GM12878 (cell line): ENCODE results near the gene PALLD. TPM values are rescaled to one million over a fixed set of nuclear protein-coding genes. Genes with fewer than 3 reads are reported as not detected.

Experiments used
- ATAC-seq: fragments of 200-7000 bp; cut with Tn5 transposase; 3 replicates; pipeline ENCODE4 v1.9.1; 2020; ENCODE audit warnings: mild to moderate bottlenecking, moderate library complexity
- BruUV-seq: library from RNA; stranded (reverse); fragments of 400-500 nt; replicated peaks from 2 replicates; lab custom pipeline; 2021; lab: Mats Ljungman, UMichigan
- CTCF ChIA-PET: fragments of 300-600 bp; sonication (Branson Sonifier 250); formaldehyde crosslinking; extraction: SDS; loops from one replicate; lab custom pipeline; 2021; ENCODE audit warnings: inconsistent platforms; lab: Yijun Ruan, JAX
- POLR2A ChIA-PET: fragments of 350-600 bp; formaldehyde crosslinking; extraction: SDS; loops from one replicate; lab custom pipeline; 2021; ENCODE audit warnings: inconsistent platforms; lab: Charles Lee
- RAD21 ChIA-PET: fragments of 300-600 bp; sonication (Branson Sonifier 250); formaldehyde crosslinking; loops from one replicate; lab custom pipeline; 2023; ENCODE audit warnings: antibody characterized with exemption; ENCODE audit not compliant: unreplicated experiment; lab: Charles Lee
- SMC1A ChIA-PET: fragments of 300-600 bp; sonication (Branson Sonifier 250); formaldehyde crosslinking; loops from one replicate; lab custom pipeline; 2023; ENCODE audit not compliant: unreplicated experiment, uncharacterized antibody; lab: Charles Lee
- DNase-seq: peaks from one replicate; pipeline ENCODE4 v3.0.0-alpha.2; 2011; ENCODE audit warnings: low read depth, low spot score
- FAIRE-seq: peaks from 3 replicates; lab custom pipeline; 2011; peaks lifted over from hg19 to GRCh38; lab: Jason Lieb, UNC
- H2AFZ ChIP-seq: 2 replicates; pipeline ENCODE4 v1.6.0; 2011; ENCODE audit warnings: low read depth, low read length, control low read depth; ENCODE audit not compliant: control insufficient read depth
- H3K27ac ChIP-seq: 2 replicates; pipeline ENCODE4 v1.5.1; 2011; ENCODE audit warnings: control low read depth; ENCODE audit not compliant: control insufficient read depth, insufficient read depth
- H3K27me3 ChIP-seq, 2 experiments: replicated peaks in 1 of 2; 2 replicates each; pipeline versions ENCODE4 v1.6.0 to v1.6.1; 2011; ENCODE audit warnings: low read length in 1 of 2; ENCODE audit not compliant: control insufficient read depth in 2 of 2, insufficient read depth in 2 of 2
- H3K36me3 ChIP-seq, 2 experiments: 2 replicates each; pipeline ENCODE4 v1.5.1; 2011; ENCODE audit warnings: low read length in 1 of 2; ENCODE audit not compliant: control insufficient read depth in 2 of 2, insufficient read depth in 2 of 2
- H3K4me1 ChIP-seq: 2 replicates; pipeline ENCODE4 v1.6.1; 2011; ENCODE audit warnings: mild to moderate bottlenecking, low read length, moderate library complexity, mixed read lengths; ENCODE audit not compliant: control insufficient read depth, insufficient read depth
- H3K4me2 ChIP-seq: 2 replicates; pipeline ENCODE4 v1.6.0; 2011; ENCODE audit warnings: control low read depth; ENCODE audit not compliant: control insufficient read depth, insufficient read depth
- H3K4me3 ChIP-seq: fragments of 200-600 bp; sonication (generic); 2 replicates; pipeline ENCODE4 v1.5.1; 2016
- H3K79me2 ChIP-seq: 2 replicates; pipeline ENCODE4 v1.6.0; 2011; ENCODE audit warnings: low read length; ENCODE audit not compliant: control insufficient read depth, insufficient read depth
- H3K9ac ChIP-seq: 2 replicates; pipeline ENCODE4 v1.8.0; 2011; ENCODE audit warnings: low read length, control low read depth, mixed read lengths; ENCODE audit not compliant: control insufficient read depth, insufficient read depth
- H3K9me3 ChIP-seq: replicated peaks from 3 replicates; pipeline ENCODE4 v1.5.1; 2011; ENCODE audit warnings: mild to moderate bottlenecking, low read length; ENCODE audit not compliant: control insufficient read depth, insufficient read depth
- H4K20me1 ChIP-seq: 2 replicates; pipeline ENCODE4 v1.6.0; 2011; ENCODE audit not compliant: control insufficient read depth, insufficient read depth
- CREM ChIP-seq: IDR thresholded peaks from 2 replicates; pipeline ENCODE4 v1.6.1; 2014; ENCODE audit warnings: antibody characterized with exemption, low read depth
- EP300 ChIP-seq, 2 experiments: fragments of 150-350 bp in 1 of 2; IDR thresholded peaks; 2 replicates each; pipeline ENCODE4 v1.6.1; 2011 to 2012; ENCODE audit warnings: low read depth in 2 of 2, low read length in 2 of 2, borderline replicate concordance in 1 of 2, improper control_type of control experiment in 1 of 2, inconsistent platforms in 1 of 2; ENCODE audit not compliant: control insufficient read depth in 1 of 2
- HDAC2 ChIP-seq: fragments of 200-600 bp; sonication (generic); IDR thresholded peaks from 2 replicates; pipeline ENCODE4 v1.6.1; 2017
- NFXL1 ChIP-seq: fragments of 450-650 bp; IDR thresholded peaks from 2 replicates; pipeline ENCODE4 v1.6.1; 2017; ENCODE audit warnings: antibody characterized with exemption, mild to moderate bottlenecking, borderline replicate concordance
- NFYA ChIP-seq: IDR thresholded peaks from 2 replicates; pipeline ENCODE4 v1.6.1; 2011; ENCODE audit warnings: low read depth, mild to moderate bottlenecking, low read length, improper control_type of control experiment, borderline replicate concordance
- PML ChIP-seq: IDR thresholded peaks from 2 replicates; pipeline ENCODE4 v1.6.1; 2012; ENCODE audit warnings: low read length, inconsistent platforms
- TBL1XR1 ChIP-seq: IDR thresholded peaks from 2 replicates; pipeline ENCODE4 v1.6.1; 2012; ENCODE audit warnings: low read depth, low read length, improper control_type of control experiment
- TCF12 ChIP-seq: IDR thresholded peaks from 2 replicates; pipeline ENCODE4 v1.6.1; 2011; ENCODE audit warnings: low read depth, mild to moderate bottlenecking, low read length
- WGBS: methylation state at CpG from one replicate; pipeline ENCODE4 v1.1.6; 2016; ENCODE audit warnings: low lambda C conversion rate; ENCODE audit not compliant: insufficient replicate concordance, insufficient coverage; ENCODE audit errors: missing lambda C conversion rate; 5-methylcytosine and 5-hydroxymethylcytosine counted together
- in situ Hi-C: fragments of 300-500 bp; cut with MboI; formaldehyde crosslinking; loops from 9 replicates; pipeline ENCODE4 v1.14.3; 2018; ENCODE audit warnings: mixed read lengths
- intact Hi-C: fragments of 100-400 bp; cut with micrococcal nuclease; formaldehyde crosslinking; loops from one replicate; pipeline ENCODE4 v1.14.2; 2022; ENCODE audit not compliant: unreplicated experiment
- polyA plus RNA-seq, 11 experiments: library from polyadenylated mRNA; depleted of rRNA in 4 of 11; unstranded in 6 of 11; stranded (reverse) in 5 of 11; fragments of >200 nt; fragmentation: Nextera tagmentation in 4 of 11; fragmentation: Illumina TruSeq in 1 of 11; extraction: Ambion mirVana in 4 of 11; extraction: Trizol in 1 of 11; gene quantifications; 1 replicate in 1 of 11; 2 replicates in 10 of 11; pipeline versions ENCODE4 v1.2.1 to v1.2.3, GENCODE V29; 2011 to 2016; ENCODE audit warnings: inconsistent platforms in 2 of 11, missing spikeins in 2 of 11, low read depth in 1 of 11
- total RNA-seq, 4 experiments: library from RNA; depleted of rRNA in 3 of 4; stranded (reverse); fragments of >200 nt in 3 of 4; fragmentation: Illumina TruSeq in 1 of 4; extraction: Trizol in 1 of 4; gene quantifications; 2 replicates each; pipeline versions ENCODE4 v1.2.1 to v1.2.3, GENCODE V29; 2013 to 2021
- TF ChIP-seq, protein P1 (sequence below): fragments of 450-650 bp; IDR thresholded peaks from 2 replicates; pipeline ENCODE4 v1.6.1; 2017; ENCODE audit warnings: mild to moderate bottlenecking
- TF ChIP-seq, protein P2 (sequence below): IDR thresholded peaks from 2 replicates; pipeline ENCODE4 v1.6.1; 2012; ENCODE audit warnings: low read depth, low read length, improper control_type of control experiment
- TF ChIP-seq, protein P3 (sequence below): fragments of 150-350 bp; IDR thresholded peaks from 2 replicates; pipeline ENCODE4 v1.6.1; 2014; ENCODE audit warnings: mild to moderate bottlenecking, low read depth, low read length
- TF ChIP-seq, protein P4 (sequence below): fragments of 450-650 bp; formaldehyde crosslinking; IDR thresholded peaks from 2 replicates; pipeline ENCODE4 v1.4.0; 2022; ENCODE audit warnings: mild to moderate bottlenecking, moderate library complexity
- TF ChIP-seq, protein P5 (sequence below): fragments of 450-650 bp; IDR thresholded peaks from 2 replicates; pipeline ENCODE4 v1.6.1; 2016; ENCODE audit warnings: mild to moderate bottlenecking, moderate library complexity, borderline replicate concordance

The PALLD gene
- total and polyA plus RNA-seq, 10 of the 15 experiments (the other 5 are each of a cell fraction or from before 2014, with no cell fraction given): 1.0 to 7.7 (median 1.7) TPM

GRCh38 chr4:168842186-168842585 lies 345.3 kb downstream of the PALLD start:
- SMC1A ChIA-PET: interaction anchor here (1.0 to 7.8 kb wide), 7 partner anchors 8 to 131 kb away, joined by 3 to 53 read pairs (median 3); no protein-coding TSS in a partner anchor
- POLR2A ChIA-PET: interaction anchor here (0.6 to 2.0 kb wide), 3 partner anchors 10 to 488 kb away, joined by 4 to 6 read pairs (median 4); no protein-coding TSS in a partner anchor
- RAD21 ChIA-PET: no interaction called here
- ATAC-seq (no peak), FAIRE-seq (no peak), DNase-seq (no peak)
- H3K79me2 ChIP-seq: no peaks in the 10 kb centered on the region
- in situ Hi-C loops (no loop called here), intact Hi-C loops (no loop called here)
- H2AFZ ChIP-seq: no peak overlapping the region
- no peaks in the 10 kb centered on the region for H3K4me1 ChIP-seq
- H4K20me1 ChIP-seq: no peaks in the 10 kb centered on the region
- H3K4me3 ChIP-seq: no peak overlapping the region
- WGBS: 33% methylated on average over 1 of the region's 1 CpG
- no peak overlapping the region for H3K4me2 ChIP-seq
- no peak overlapping the region for H3K9ac ChIP-seq
- H3K27ac ChIP-seq: no peak overlapping the region
- H3K27me3 ChIP-seq: 0 out of 4 replicates have a peak, but pooled peaks cover 0 to 2% of the 10 kb centered on the region in 2 experiments
- H3K9me3 ChIP-seq: no peaks in the 10 kb centered on the region
- BruUV-seq: no TSS peak
- H3K36me3 ChIP-seq: no peaks in the 10 kb centered on the region
- CTCF ChIA-PET: interaction anchor here (1.1 to 1.8 kb wide), 5 partner anchors 10 to 131 kb away, joined by 3 to 5 read pairs (median 4); no protein-coding TSS in a partner anchor
- TF ChIP-seq NFXL1 (no peak), HDAC2 (no peak), NFYA (no peak), TBL1XR1 (no peak), CREM (no peak), EP300 (IDR thresholded peaks at IDR 0.05; ENCODE audit: borderline replicate concordance in 1 of 2, control insufficient read depth in 1 of 2, low read depth in 2 of 2, low read length in 2 of 2) (no peak), PML (no peak), TCF12 (no peak)
- TF ChIP-seq, protein P1, sequence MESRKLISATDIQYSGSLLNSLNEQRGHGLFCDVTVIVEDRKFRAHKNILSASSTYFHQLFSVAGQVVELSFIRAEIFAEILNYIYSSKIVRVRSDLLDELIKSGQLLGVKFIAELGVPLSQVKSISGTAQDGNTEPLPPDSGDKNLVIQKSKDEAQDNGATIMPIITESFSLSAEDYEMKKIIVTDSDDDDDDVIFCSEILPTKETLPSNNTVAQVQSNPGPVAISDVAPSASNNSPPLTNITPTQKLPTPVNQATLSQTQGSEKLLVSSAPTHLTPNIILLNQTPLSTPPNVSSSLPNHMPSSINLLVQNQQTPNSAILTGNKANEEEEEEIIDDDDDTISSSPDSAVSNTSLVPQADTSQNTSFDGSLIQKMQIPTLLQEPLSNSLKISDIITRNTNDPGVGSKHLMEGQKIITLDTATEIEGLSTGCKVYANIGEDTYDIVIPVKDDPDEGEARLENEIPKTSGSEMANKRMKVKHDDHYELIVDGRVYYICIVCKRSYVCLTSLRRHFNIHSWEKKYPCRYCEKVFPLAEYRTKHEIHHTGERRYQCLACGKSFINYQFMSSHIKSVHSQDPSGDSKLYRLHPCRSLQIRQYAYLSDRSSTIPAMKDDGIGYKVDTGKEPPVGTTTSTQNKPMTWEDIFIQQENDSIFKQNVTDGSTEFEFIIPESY: no peak
- TF ChIP-seq, protein P2, sequence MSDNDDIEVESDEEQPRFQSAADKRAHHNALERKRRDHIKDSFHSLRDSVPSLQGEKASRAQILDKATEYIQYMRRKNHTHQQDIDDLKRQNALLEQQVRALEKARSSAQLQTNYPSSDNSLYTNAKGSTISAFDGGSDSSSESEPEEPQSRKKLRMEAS: no peak
- TF ChIP-seq, protein P3, sequence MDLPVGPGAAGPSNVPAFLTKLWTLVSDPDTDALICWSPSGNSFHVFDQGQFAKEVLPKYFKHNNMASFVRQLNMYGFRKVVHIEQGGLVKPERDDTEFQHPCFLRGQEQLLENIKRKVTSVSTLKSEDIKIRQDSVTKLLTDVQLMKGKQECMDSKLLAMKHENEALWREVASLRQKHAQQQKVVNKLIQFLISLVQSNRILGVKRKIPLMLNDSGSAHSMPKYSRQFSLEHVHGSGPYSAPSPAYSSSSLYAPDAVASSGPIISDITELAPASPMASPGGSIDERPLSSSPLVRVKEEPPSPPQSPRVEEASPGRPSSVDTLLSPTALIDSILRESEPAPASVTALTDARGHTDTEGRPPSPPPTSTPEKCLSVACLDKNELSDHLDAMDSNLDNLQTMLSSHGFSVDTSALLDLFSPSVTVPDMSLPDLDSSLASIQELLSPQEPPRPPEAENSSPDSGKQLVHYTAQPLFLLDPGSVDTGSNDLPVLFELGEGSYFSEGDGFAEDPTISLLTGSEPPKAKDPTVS: no peak
- TF ChIP-seq, protein P4, sequence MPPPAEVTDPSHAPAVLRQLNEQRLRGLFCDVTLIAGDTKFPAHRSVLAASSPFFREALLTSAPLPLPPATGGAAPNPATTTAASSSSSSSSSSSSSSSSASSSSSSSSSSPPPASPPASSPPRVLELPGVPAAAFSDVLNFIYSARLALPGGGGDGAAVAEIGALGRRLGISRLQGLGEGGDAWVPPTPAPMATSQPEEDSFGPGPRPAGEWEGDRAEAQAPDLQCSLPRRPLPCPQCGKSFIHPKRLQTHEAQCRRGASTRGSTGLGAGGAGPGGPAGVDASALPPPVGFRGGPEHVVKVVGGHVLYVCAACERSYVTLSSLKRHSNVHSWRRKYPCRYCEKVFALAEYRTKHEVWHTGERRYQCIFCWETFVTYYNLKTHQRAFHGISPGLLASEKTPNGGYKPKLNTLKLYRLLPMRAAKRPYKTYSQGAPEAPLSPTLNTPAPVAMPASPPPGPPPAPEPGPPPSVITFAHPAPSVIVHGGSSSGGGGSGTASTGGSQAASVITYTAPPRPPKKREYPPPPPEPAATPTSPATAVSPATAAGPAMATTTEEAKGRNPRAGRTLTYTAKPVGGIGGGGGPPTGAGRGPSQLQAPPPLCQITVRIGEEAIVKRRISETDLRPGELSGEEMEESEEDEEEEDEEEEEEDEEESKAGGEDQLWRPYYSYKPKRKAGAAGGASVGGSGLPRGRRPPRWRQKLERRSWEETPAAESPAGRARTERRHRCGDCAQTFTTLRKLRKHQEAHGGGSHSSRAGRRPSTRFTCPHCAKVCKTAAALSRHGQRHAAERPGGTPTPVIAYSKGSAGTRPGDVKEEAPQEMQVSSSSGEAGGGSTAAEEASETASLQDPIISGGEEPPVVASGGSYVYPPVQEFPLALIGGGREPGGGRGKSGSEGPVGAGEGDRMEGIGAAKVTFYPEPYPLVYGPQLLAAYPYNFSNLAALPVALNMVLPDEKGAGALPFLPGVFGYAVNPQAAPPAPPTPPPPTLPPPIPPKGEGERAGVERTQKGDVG: no peak
- TF ChIP-seq, protein P5, sequence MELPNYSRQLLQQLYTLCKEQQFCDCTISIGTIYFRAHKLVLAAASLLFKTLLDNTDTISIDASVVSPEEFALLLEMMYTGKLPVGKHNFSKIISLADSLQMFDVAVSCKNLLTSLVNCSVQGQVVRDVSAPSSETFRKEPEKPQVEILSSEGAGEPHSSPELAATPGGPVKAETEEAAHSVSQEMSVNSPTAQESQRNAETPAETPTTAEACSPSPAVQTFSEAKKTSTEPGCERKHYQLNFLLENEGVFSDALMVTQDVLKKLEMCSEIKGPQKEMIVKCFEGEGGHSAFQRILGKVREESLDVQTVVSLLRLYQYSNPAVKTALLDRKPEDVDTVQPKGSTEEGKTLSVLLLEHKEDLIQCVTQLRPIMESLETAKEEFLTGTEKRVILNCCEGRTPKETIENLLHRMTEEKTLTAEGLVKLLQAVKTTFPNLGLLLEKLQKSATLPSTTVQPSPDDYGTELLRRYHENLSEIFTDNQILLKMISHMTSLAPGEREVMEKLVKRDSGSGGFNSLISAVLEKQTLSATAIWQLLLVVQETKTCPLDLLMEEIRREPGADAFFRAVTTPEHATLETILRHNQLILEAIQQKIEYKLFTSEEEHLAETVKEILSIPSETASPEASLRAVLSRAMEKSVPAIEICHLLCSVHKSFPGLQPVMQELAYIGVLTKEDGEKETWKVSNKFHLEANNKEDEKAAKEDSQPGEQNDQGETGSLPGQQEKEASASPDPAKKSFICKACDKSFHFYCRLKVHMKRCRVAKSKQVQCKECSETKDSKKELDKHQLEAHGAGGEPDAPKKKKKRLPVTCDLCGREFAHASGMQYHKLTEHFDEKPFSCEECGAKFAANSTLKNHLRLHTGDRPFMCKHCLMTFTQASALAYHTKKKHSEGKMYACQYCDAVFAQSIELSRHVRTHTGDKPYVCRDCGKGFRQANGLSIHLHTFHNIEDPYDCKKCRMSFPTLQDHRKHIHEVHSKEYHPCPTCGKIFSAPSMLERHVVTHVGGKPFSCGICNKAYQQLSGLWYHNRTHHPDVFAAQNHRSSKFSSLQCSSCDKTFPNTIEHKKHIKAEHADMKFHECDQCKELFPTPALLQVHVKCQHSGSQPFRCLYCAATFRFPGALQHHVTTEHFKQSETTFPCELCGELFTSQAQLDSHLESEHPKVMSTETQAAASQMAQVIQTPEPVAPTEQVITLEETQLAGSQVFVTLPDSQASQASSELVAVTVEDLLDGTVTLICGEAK: no peak
